Stomach (tissue), 4 donors: ENCODE data around the gene IFT172.

ENCODE experiments used
- CTCF ChIP-seq, 7 experiments: fragments of 450-650 bp in 4 of 7; fragments of 200-600 bp in 3 of 7; sonication (generic) in 3 of 7; IDR thresholded peaks; one replicate each; pipeline ENCODE4 v1.5.1; 2016 to 2019; ENCODE audit warnings: antibody characterized with exemption in 7 of 7, control low read depth in 2 of 7, mild to moderate bottlenecking in 1 of 7
- EP300 ChIP-seq: sonication (generic); formaldehyde crosslinking; IDR thresholded peaks from one replicate; pipeline ENCODE4 v1.6.1; 2017; ENCODE audit warnings: antibody characterized with exemption
- POLR2AphosphoS5 ChIP-seq, 3 donors: sonication (generic); formaldehyde crosslinking; IDR thresholded peaks; one replicate each; pipeline ENCODE4 v1.6.1; 2016; ENCODE audit warnings: antibody characterized with exemption in 3 of 3

GRCh38 chr2:27495840-27496356 lies 6.4 kb upstream of the IFT172 start:
- no peak for TF ChIP-seq CTCF (IDR thresholded peaks at IDR 0.05)
- no peak for TF ChIP-seq POLR2AphosphoS5 (IDR thresholded peaks at IDR 0.05)
- TF ChIP-seq EP300, result no peak
